Fibroblast of lung (primary cell): ENCODE data around the gene GPD1. TPM values are rescaled to one million over a fixed set of nuclear protein-coding genes. Genes with fewer than 3 reads are reported as not detected.
"Not testable (repeated sequence)": the region's sequence is repeated elsewhere in the genome, so short reads cannot be mapped to it uniquely, and the experiment has no call there.

ENCODE experiments used
- DNase-seq, 2 donors: peaks; one replicate each; pipeline versions ENCODE4 v3.0.0 to v3.0.0-alpha.2; 2010; ENCODE audit warnings: low read depth in 2 of 2
- H2AFZ ChIP-seq: 2 replicates; pipeline ENCODE4 v1.5.1; 2012; ENCODE audit warnings: low read length, control low read depth, inconsistent platforms
- H3K27ac ChIP-seq: 2 replicates; pipeline ENCODE4 v1.5.1; 2011; ENCODE audit warnings: low read length, control low read depth; ENCODE audit not compliant: insufficient read depth
- H3K27me3 ChIP-seq: 2 replicates; pipeline ENCODE4 v1.5.1; 2011; ENCODE audit warnings: mild to moderate bottlenecking, low read length; ENCODE audit not compliant: control insufficient read depth, insufficient read depth
- H3K36me3 ChIP-seq: 2 replicates; pipeline ENCODE4 v1.5.1; 2011; ENCODE audit warnings: low read length; ENCODE audit not compliant: control insufficient read depth, insufficient read depth
- H3K4me1 ChIP-seq: 2 replicates; pipeline ENCODE4 v1.5.1; 2011; ENCODE audit warnings: low read length; ENCODE audit not compliant: control insufficient read depth, insufficient read depth; ENCODE audit errors: extremely low read depth
- H3K4me2 ChIP-seq: 2 replicates; pipeline ENCODE4 v1.5.1; 2011; ENCODE audit warnings: low read length, control low read depth; ENCODE audit not compliant: insufficient read depth; ENCODE audit errors: extremely low read depth
- H3K4me3 ChIP-seq, 4 experiments: fragments of 200-600 bp in 1 of 4; sonication (generic) in 1 of 4; replicated peaks in 1 of 4; 2 replicates each; pipeline ENCODE4 v1.5.1; 2011 to 2016; ENCODE audit warnings: low read length in 4 of 4, low read depth in 3 of 4, mild to moderate bottlenecking in 3 of 4, control low read depth in 2 of 4, inconsistent platforms in 1 of 4, mixed read lengths in 1 of 4; ENCODE audit not compliant: insufficient read depth in 1 of 4; ENCODE audit errors: control extremely low read depth in 1 of 4
- H3K79me2 ChIP-seq: 2 replicates; pipeline ENCODE4 v1.5.1; 2012; ENCODE audit warnings: mild to moderate bottlenecking, low read length, inconsistent platforms; ENCODE audit not compliant: control insufficient read depth, insufficient read depth
- H3K9ac ChIP-seq: 2 replicates; pipeline ENCODE4 v1.5.1; 2011; ENCODE audit warnings: mild to moderate bottlenecking, low read length, control low read depth; ENCODE audit not compliant: insufficient read depth
- H3K9me3 ChIP-seq: 2 replicates; pipeline ENCODE4 v1.5.1; 2012; ENCODE audit warnings: low read depth, low read length; ENCODE audit not compliant: control insufficient read depth, insufficient read depth
- H4K20me1 ChIP-seq: 2 replicates; pipeline ENCODE4 v1.5.1; 2011; ENCODE audit warnings: low read length; ENCODE audit not compliant: control insufficient read depth, insufficient read depth; ENCODE audit errors: extremely low read depth
- CTCF ChIP-seq, 2 donors: IDR thresholded peaks in 1 of 2; conservative IDR thresholded peaks in 1 of 2; 1 replicate in 1 of 2; 2 replicates in 1 of 2; pipeline ENCODE4 v1.5.1; 2011 to 2012; ENCODE audit warnings: low read length in 2 of 2, control low read depth in 1 of 2, inconsistent platforms in 1 of 2, low read depth in 1 of 2, mild to moderate bottlenecking in 1 of 2
- EZH2 ChIP-seq: IDR thresholded peaks from 2 replicates; pipeline ENCODE4 v1.5.1; 2012; ENCODE audit warnings: low read length, control low read depth, mild to moderate bottlenecking; ENCODE audit errors: missing control alignments
- polyA plus RNA-seq, 2 donors: library from polyadenylated mRNA; depleted of rRNA in 1 of 2; stranded (reverse) in 1 of 2; unstranded in 1 of 2; fragments of >200 nt; gene quantifications; 2 replicates each; pipeline ENCODE4 v1.2.1, GENCODE V29; 2011 to 2012; ENCODE audit warnings: missing spikeins in 1 of 2
- total RNA-seq: library from RNA; depleted of rRNA; stranded (reverse); fragments of >200 nt; gene quantifications from 2 replicates; pipeline ENCODE4 v1.2.1, GENCODE V29; 2014

The GPD1 gene
- total and polyA plus RNA-seq, 2 donors (not counting 1 experiment from before 2014, with no cell fraction given) = under 0.01 to 0.03 TPM

- no peak for TF ChIP-seq CTCF (conservative IDR thresholded peaks at IDR 0.05 in 1 of 2, IDR thresholded peaks at IDR 0.05 in 1 of 2; ENCODE audit: low read depth in 1 of 2, low read length in 2 of 2)
- TF ChIP-seq EZH2 = no peak
- Histone ChIP-seq H3K9me3 (no peaks in the 10 kb centered on the region), H3K4me1 (no peaks in the 10 kb centered on the region), H3K4me2 (no peak overlapping the region), H3K27me3 (no peaks in the 10 kb centered on the region), H2AFZ (no peak overlapping the region), H3K36me3 (no peaks in the 10 kb centered on the region), H3K27ac (no peak overlapping the region), H4K20me1 (no peaks in the 10 kb centered on the region), H3K4me3 (no peak overlapping the region), H3K79me2 (peaks cover 4% of the 10 kb centered on the region), H3K9ac (no peak overlapping the region)
- peak in 1 of 2 donors; percentile 62 for DNase-seq
These were observed 47.4 kb downstream of the GPD1 start for GRCh38 chr12:50151047-50151687.

- not testable (repeated sequence) for H3K4me2 ChIP-seq, H2AFZ ChIP-seq, H3K9ac ChIP-seq, H3K27ac ChIP-seq, DNase-seq, H4K20me1 ChIP-seq, H3K79me2 ChIP-seq, H3K36me3 ChIP-seq, H3K27me3 ChIP-seq, H3K4me3 ChIP-seq, H3K9me3 ChIP-seq, H3K4me1 ChIP-seq
These were observed 51.1 kb downstream of the GPD1 start for GRCh38 chr12:50154947-50155346.

- Histone ChIP-seq H3K36me3 (no peaks in the 10 kb centered on the region), H3K79me2 (peaks cover 13% of the 10 kb centered on the region), H3K9me3 (no peaks in the 10 kb centered on the region), H3K27me3 (no peaks in the 10 kb centered on the region), H3K4me1 (no peaks in the 10 kb centered on the region), H3K4me3 (no peak overlapping the region), H3K9ac (no peak overlapping the region), H4K20me1 (no peaks in the 10 kb centered on the region), H3K27ac (no peak overlapping the region), H2AFZ (no peak overlapping the region), H3K4me2 (no peak overlapping the region)
- DNase-seq = no peak
- TF ChIP-seq CTCF (conservative IDR thresholded peaks at IDR 0.05 in 1 of 2, IDR thresholded peaks at IDR 0.05 in 1 of 2; ENCODE audit: low read depth in 1 of 2, low read length in 2 of 2) = no peak
These were observed 52.8 kb downstream of the GPD1 start for GRCh38 chr12:50156641-50157040.
